Measurements from ENCODE around the gene OXSM. TPM values are rescaled to one million over a fixed set of nuclear protein-coding genes. Genes with fewer than 3 reads are reported as not detected.

The OXSM gene
- 11.6 and 12.0 TPM in 2 replicates for total RNA-seq

DNA sequence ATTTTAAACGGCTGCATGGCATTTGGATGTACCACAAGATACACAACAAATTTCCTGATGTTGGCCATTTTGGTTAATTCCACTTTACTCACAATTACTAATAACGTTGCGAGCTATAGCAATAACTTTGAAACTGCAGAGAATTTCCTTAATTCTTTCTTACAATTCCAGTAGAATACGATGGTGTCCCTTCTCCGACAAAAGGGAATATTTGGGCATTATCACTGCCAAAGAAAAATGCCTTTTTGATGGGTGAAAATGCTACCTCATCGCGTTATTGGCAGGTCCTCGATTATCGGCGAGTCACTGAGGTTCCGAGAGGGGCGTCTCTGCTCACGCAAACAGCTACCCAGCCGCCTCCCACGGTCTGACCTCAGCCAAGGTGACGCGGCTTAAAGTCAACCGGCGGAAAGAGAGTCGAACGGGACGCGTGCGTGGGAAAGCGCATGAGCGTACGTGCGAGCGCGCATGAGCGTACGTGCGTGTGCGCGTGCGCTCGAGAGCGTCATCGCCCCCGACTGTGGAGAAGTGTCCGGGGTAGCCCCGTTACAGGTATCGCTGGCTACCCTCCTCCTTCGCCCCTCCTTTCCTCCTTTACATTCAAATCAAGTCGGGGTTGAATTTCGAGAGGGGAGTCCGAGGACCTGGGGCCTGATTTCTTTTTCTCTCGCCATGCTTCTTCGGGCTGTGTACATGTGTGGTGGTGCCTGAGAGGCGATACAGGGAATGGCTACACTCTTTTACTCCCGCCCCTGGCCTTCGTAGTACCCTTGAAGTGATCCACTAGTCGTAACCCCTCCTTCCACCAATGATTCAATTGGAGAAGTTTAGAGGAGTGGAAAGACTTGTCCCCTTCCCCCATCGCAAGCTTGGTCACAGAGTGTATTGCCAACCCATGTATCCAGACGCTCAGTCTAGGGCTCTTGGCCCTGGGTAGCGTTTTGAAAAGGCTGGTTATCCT, at the start of gene OXSM:
Gene OXSM (plus strand): TSS at position 495 of the 961 bp plus-strand sequence. CDS start 931 bp downstream, outside the sequence.

DNA sequence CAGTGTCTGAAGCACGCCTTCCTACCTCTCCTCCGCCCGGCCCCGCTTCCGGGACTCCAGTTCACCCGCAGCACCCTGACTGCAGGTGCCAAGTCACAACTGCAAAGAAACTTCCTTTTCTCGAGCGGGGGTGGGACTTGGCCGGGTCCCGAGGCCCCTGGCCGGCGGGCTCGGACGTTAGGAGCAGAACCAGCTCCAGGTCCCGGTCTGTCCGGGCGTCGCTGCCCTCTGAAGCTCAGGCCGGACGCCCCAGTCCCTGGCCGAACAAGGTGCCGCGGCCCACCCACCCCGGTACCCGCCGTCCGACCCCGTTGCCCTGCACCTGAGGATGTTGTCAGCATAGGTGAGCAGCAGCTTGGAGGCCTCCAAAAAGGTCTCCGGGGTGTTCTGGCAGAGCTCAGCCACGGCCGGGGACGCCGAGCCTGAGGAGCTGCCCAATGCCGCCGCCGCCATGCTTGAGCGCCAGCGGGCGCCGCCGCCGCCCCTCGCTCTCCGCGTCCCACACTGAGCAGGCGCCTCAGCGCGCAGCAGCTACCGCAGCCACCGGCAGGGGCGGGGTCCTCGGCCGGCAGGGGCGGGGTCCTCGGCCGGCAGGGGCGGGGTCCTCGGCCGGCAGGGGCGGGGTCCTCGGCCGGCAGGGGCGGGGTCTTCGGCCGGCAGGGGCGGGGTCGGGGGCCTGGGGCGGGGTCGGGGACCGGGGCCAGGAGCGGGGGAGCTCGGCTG, 6.8 kb upstream of the OXSM start, which contains the start of gene NGLY1:
Gene NGLY1 (minus strand): TSS at position 506 of the 723 bp plus-strand sequence. CDS start 53 bp downstream, at position 453.

Other genes with a start within 250 kb of the OXSM start
- 110 and 120 TPM in 2 replicates for gene TOP2B, start 125.2 kb upstream of the OXSM start, total RNA-seq
- 33.7 TPM in 2 replicates for gene NGLY1, start 6.6 kb upstream of the OXSM start, total RNA-seq